HEK293T (cell line): Measurements from ENCODE around the gene PCDHGA7.
"Not testable (repeated sequence)": the region's sequence is repeated elsewhere in the genome, so short reads cannot be mapped to it uniquely, and the experiment has no call there.

Experiments used
- CTCF ChIA-PET: fragments of 350-600 bp; formaldehyde crosslinking; extraction: SDS; loops from one replicate; lab custom pipeline; 2021; ENCODE audit warnings: antibody characterized with exemption, inconsistent platforms; lab: Yijun Ruan, JAX
- POLR2A ChIA-PET: fragments of 350-600 bp; formaldehyde crosslinking; extraction: SDS; loops from one replicate; lab custom pipeline; 2020; ENCODE audit warnings: antibody characterized with exemption, inconsistent platforms; lab: Yijun Ruan, JAX
- DNase-seq: peaks from one replicate; pipeline ENCODE4 v3.0.0; 2012; ENCODE audit warnings: mixed read lengths; ENCODE audit errors: extremely low spot score
- ARNT ChIP-seq: fragments of 450-650 bp; IDR thresholded peaks from 2 replicates; pipeline ENCODE4 v1.6.1; 2017; ENCODE audit warnings: mild to moderate bottlenecking
- BHLHE40 ChIP-seq: fragments of 450-650 bp; IDR thresholded peaks from 2 replicates; pipeline ENCODE4 v1.6.1; 2016; ENCODE audit warnings: mild to moderate bottlenecking, moderate library complexity, borderline replicate concordance
- CTBP1 ChIP-seq: fragments of 450-650 bp; IDR thresholded peaks from 2 replicates; pipeline ENCODE4 v1.6.1; 2016; ENCODE audit warnings: borderline replicate concordance
- ELF4 ChIP-seq: fragments of 450-650 bp; IDR thresholded peaks from 2 replicates; pipeline ENCODE4 v1.6.1; 2017; ENCODE audit warnings: antibody characterized with exemption
- FOXA1 ChIP-seq: fragments of 450-650 bp; IDR thresholded peaks from 2 replicates; pipeline ENCODE4 v1.6.1; 2016; ENCODE audit warnings: mild to moderate bottlenecking
- FOXK2 ChIP-seq: fragments of 450-650 bp; IDR thresholded peaks from 2 replicates; pipeline ENCODE4 v1.6.1; 2016; ENCODE audit warnings: mild to moderate bottlenecking
- FOXM1 ChIP-seq: fragments of 450-650 bp; IDR thresholded peaks from 2 replicates; pipeline ENCODE4 v1.6.1; 2017; ENCODE audit warnings: mild to moderate bottlenecking, borderline replicate concordance
- HDGF ChIP-seq: fragments of 450-650 bp; IDR thresholded peaks from 2 replicates; pipeline ENCODE4 v1.6.1; 2017; ENCODE audit warnings: antibody characterized with exemption, borderline replicate concordance
- L3MBTL2 ChIP-seq: fragments of 450-650 bp; conservative IDR thresholded peaks from 2 replicates; pipeline ENCODE4 v1.6.1; 2016; ENCODE audit warnings: mild to moderate bottlenecking
- LEF1 ChIP-seq: fragments of 450-650 bp; IDR thresholded peaks from 2 replicates; pipeline ENCODE4 v1.6.1; 2017; ENCODE audit warnings: mild to moderate bottlenecking, borderline replicate concordance
- NFRKB ChIP-seq: fragments of 450-650 bp; IDR thresholded peaks from 2 replicates; pipeline ENCODE4 v1.6.1; 2016; ENCODE audit warnings: mild to moderate bottlenecking, moderate library complexity
- PKNOX1 ChIP-seq: fragments of 450-650 bp; IDR thresholded peaks from 2 replicates; pipeline ENCODE4 v1.6.1; 2016
- SP1 ChIP-seq: fragments of 450-650 bp; IDR thresholded peaks from 2 replicates; pipeline ENCODE4 v1.6.1; 2017
- SUZ12 ChIP-seq: fragments of 450-650 bp; IDR thresholded peaks from 2 replicates; pipeline ENCODE4 v1.6.1; 2016; ENCODE audit warnings: mild to moderate bottlenecking
- TARDBP ChIP-seq: fragments of 450-650 bp; IDR thresholded peaks from 2 replicates; pipeline ENCODE4 v1.6.1; 2016
- ZNF384 ChIP-seq: fragments of 450-650 bp; IDR thresholded peaks from 2 replicates; pipeline ENCODE4 v1.6.1; 2016

The PCDHGA7 gene

GRCh38 chr5:141430332-141431113 lies 48.0 kb downstream of the PCDHGA7 start, which contains the start of gene PCDHGA12:
Gene PCDHGA12 (plus strand): TSS chr5:141430507. CDS start chr5:141430760, 253 bp downstream.
- peak; percentile 18 for DNase-seq
- ChIA-PET POLR2A (no interaction called here), CTCF (interaction anchor here (0.8 to 1.6 kb wide), 3 partner anchors 10 to 94 kb away, joined by 3 to 6 read pairs (median 3); partner anchors contain the start of gene PCDHGA11)
- no peak for TF ChIP-seq TARDBP
- TF ChIP-seq L3MBTL2 = no peak
- TF ChIP-seq FOXK2 = no peak
- no peak for TF ChIP-seq FOXA1
- TF ChIP-seq SP1 = no peak
- no peak for TF ChIP-seq BHLHE40
- no peak for TF ChIP-seq ELF4
- no peak for TF ChIP-seq CTBP1
- TF ChIP-seq HDGF = no peak
- TF ChIP-seq ARNT = no peak
- no peak for TF ChIP-seq ZNF384
- TF ChIP-seq PKNOX1 = no peak
- no peak for TF ChIP-seq LEF1
- no peak for TF ChIP-seq FOXM1

GRCh38 chr5:141431286-141431685 lies 48.7 kb downstream of the PCDHGA7 start:
- no peak for TF ChIP-seq TARDBP
- no peak for TF ChIP-seq PKNOX1
- DNase-seq = no peak
- POLR2A ChIA-PET = no interaction called here
- CTCF ChIA-PET = interaction anchor here (1.6 kb wide), 1 partner anchor 10 kb away, joined by 6 read pairs; the partner anchor contains the start of gene PCDHGA11

- POLR2A ChIA-PET, CTCF ChIA-PET: not testable (repeated sequence)
These were observed 49.8 kb downstream of the PCDHGA7 start for GRCh38 chr5:141432308-141432707.

GRCh38 chr5:141432726-141433125 lies 50.2 kb downstream of the PCDHGA7 start:
- DNase-seq, POLR2A ChIA-PET, CTCF ChIA-PET: not testable (repeated sequence)

More at GRCh38 chr5:141432308-141432707, 49.8 kb downstream of the PCDHGA7 start:
- DNase-seq = not testable (repeated sequence)

GRCh38 chr5:141434006-141434405 lies 51.5 kb downstream of the PCDHGA7 start:
- POLR2A ChIA-PET = no interaction called here
- TF ChIP-seq ELF4 (no peak), BHLHE40 (no peak), NFRKB (no peak), ZNF384 (no peak), SUZ12 (no peak), CTBP1 (no peak)
- CTCF ChIA-PET = no interaction called here
- DNase-seq = no peak
